T-helper 22 cell (primary cell): ENCODE results near the gene MOK.

Experiments used
- DNase-seq: peaks from one replicate; pipeline ENCODE4 v3.0.0-alpha.2; 2020; ENCODE audit warnings: low read depth

Gene MOK

DNA sequence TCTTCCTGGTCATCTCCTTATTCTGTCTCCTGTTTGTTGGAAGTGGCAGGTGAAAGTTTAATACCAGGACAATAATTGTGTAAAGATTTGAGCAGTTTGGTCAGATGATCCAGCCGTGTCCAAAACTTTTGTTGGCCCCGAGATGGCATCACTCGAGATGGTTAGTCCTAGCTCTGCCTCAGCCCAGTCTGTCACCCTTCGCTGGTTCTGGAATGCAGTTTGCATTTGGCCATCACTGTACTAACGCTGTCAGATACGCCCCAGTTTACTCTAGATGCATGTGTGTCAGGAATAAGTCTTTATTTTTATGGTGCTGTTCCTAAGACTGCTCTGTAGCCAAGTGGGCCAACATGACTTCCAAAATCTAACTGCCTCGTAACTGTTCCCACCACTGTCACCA, 79.6 kb downstream of the MOK start:
- DNase-seq = no peak

- no peak for DNase-seq
Observed at GRCh38 chr14:102223682-102224081, 81.3 kb downstream of the MOK start.

DNA sequence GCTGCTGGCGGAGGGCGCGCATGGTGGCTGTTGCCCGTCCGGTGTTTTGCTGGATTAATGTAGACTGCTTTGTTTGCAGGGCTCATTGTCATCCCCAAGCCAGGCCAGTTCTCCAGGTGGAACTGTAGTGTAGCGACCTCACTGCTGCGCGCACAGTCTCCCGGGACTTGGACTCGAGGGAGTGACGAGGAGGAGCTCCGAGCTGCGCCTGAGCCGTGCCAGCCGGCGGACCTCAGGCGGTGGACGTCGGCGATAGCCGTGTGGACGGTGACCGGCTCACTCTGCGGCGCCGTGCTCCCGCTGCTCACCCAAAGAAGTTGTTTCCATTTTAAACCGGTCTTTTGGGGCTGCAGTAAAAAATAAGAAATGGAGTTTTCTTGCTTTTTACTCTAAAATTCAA, 82.2 kb downstream of the MOK start:
- no peak for DNase-seq

DNA sequence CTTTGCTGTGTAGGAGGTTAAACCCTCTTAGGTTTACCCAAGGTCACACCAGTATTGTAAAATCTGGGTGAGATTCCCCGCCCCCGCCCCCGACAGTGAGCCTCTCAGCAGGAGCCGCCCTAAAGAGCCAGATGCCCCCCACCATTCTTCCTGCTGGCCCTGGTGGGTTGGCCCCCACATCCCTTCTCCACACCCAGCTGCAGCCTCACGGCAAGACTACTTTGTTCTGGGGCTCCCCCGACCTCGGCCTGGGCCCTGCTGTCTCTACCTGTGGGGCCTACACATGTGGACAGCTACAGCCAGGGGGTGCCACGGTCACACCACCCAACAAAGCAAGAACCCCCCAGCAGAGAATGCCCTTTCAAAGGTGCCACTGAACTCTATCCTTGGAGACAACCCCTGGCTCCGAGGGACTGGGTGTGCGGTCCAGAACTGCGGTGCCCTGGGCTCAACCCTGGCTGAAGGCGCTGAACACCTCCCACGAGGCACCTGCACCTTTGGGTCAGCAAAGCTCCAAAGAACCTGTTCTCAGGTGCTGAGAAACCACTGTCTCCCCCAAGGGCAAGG, 82.9 kb downstream of the MOK start:
- no peak for DNase-seq

GRCh38 chr14:102221026-102221425, 83.9 kb downstream of the MOK start:
- DNase-seq = no peak

- no peak for DNase-seq
Observed at GRCh38 chr14:102220031-102220430, 84.9 kb downstream of the MOK start.

- no peak for DNase-seq
Observed at GRCh38 chr14:102219316-102219715, 85.6 kb downstream of the MOK start.

GRCh38 chr14:102218688-102219087, 86.3 kb downstream of the MOK start:
- no peak for DNase-seq

GRCh38 chr14:102217987-102218421, 87.0 kb downstream of the MOK start:
- no peak for DNase-seq

GRCh38 chr14:102217399-102217798, 87.6 kb downstream of the MOK start:
- no peak for DNase-seq

DNA sequence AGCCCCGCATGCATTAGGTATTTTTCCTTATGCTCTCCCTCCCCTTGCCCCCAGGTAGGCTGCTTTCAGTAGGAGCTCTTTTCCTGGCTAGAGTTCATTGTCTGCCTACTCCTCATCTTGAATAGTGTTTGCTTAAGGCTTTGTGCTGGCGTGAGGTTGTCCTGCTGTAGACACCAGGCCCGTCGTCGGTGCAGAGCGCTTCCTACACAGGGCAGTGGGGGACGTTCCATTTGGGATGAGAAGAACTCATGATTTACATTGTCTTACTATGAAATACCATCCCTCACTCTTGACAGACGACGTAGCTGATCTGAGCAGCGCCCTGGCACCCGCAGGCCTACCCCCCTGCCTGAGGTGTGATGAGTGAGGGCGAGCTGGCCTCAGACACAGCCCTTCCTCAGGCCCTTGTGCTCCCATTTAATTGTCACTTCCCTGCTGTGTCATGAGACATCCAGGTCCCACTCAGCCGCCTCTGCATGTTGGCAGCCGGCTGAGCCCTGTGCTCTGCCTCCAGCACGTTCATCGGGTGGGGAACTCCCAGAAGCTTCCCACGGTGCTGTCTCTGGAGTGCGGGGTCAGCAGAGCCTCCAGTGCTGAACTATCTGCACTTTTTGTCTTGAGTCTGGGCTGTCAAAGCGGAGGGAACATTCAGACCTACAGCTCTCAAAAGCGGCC, 89.3 kb downstream of the MOK start:
- DNase-seq = no peak

GRCh38 chr14:102215071-102215470, 89.9 kb downstream of the MOK start:
- no peak for DNase-seq

DNA sequence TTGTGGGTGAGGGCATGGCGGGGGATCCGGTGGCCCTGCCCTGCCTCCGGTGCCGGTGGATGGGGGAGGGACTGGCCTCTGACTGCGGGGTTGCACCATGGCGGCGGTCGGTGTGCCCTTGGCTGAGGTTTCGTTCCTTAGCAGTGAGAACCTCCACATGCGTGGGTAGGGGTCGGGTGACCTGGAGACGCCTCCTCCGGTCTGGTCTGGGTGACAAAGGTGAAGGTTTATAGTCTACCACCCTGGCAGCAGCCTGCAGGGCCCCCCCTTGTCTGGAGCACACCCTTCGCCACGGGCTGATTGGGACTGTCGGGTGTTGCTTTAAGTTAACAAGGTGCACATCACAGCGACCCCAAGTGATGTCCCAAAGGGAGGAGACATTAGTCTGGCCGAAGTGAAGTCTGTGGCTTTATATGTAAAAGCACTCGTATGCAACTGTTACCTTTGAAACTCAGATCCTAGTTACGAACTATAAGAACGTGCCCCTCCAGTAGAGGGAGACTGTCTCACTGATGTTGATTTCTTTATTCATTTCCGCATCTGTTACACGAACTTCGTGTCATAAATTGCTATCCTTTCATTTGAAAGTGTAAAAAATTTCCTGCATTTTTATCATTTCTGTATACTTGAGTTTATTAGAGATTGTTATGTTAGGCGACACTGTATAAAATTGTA, 90.8 kb downstream of the MOK start:
- no peak for DNase-seq

- DNase-seq = no peak
Observed at GRCh38 chr14:102213470-102213869, 91.5 kb downstream of the MOK start.

DNA sequence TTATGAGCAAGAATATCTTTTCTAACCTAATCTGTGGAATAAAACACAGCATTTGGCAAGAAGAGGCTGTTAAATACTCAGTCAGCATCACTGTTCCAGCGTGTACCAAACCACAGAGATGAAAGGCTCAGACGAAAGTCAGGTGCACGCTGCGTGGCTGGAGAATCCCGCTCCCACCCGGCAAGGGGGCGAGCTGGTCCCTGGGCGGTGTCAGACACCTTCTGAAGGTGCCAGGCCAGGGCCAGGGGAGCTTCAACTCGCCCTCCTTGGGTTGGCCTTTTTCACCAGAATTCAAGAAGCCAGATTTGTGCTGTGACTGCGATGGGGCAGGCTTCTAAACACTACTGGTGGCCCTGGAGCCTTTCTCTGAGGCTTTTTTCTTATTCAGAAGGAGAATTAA, 92.1 kb downstream of the MOK start:
- no peak for DNase-seq

GRCh38 chr14:102212356-102212755, 92.6 kb downstream of the MOK start:
- DNase-seq = no peak

DNA sequence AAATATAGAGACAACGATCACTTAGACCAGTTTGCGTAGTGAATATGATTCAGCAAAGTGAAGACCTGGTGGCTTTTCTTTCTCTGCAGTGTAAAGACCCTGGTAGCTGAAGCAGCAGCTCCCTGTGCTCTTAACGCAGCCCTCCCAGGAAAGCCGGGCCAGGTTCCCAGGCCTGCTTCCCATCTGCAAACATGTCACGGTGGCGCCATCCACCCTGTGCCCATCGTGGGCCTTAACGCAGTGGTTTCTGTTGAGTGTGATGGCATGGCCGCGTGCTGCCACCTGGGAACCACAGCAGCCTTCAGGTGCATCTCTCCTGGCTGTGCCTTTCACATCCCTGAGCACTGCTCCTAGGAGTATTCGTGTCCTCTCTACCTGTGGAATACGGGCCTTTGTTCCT, 93.7 kb downstream of the MOK start:
- no peak for DNase-seq

- no peak for DNase-seq
Observed at GRCh38 chr14:102210421-102211042, 94.4 kb downstream of the MOK start.

DNA sequence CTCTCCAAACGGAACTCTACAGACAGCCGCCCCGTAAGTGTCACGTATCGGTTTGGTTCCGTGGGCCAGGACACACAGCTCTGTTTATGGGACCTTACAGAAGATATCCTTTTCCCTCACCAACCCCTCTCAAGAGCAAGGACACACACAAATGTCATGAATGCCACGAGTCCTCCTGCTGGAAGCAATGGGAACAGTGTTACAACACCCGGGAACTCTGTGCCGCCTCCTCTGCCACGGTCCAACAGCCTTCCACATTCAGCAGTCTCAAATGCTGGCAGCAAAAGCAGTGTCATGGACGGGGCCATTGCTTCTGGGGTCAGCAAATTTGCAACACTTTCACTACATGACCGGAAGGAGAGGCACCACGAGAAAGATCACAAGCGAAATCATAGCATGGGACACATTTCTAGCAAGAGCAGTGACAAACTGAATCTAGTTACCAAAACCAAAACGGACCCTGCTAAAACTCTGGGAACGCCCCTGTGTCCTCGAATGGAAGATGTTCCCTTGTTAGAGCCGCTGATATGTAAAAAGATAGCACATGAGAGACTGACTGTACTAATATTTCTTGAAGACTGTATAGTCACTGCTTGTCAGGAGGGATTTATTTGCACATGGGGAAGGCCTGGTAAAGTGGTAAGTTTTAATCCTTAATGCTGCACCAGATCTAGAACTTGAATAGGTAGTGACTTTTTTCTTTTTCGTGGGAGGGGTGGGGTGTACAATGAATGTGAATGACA, 95.6 kb downstream of the MOK start:
- no peak for DNase-seq

DNA sequence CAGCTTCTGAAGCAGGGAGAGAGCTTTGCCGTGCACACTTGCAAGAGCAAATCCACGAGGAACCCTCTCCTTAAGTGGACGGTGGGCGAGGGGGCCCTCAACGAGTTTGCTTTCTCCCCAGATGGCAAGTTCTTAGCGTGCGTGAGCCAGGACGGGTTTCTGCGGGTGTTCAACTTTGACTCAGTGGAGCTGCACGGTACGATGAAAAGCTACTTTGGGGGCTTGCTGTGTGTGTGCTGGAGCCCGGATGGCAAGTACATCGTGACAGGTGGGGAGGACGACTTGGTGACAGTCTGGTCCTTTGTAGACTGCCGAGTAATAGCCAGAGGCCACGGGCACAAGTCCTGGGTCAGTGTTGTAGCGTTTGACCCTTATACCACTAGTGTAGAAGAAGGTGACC, 96.2 kb downstream of the MOK start:
- no peak for DNase-seq

DNA sequence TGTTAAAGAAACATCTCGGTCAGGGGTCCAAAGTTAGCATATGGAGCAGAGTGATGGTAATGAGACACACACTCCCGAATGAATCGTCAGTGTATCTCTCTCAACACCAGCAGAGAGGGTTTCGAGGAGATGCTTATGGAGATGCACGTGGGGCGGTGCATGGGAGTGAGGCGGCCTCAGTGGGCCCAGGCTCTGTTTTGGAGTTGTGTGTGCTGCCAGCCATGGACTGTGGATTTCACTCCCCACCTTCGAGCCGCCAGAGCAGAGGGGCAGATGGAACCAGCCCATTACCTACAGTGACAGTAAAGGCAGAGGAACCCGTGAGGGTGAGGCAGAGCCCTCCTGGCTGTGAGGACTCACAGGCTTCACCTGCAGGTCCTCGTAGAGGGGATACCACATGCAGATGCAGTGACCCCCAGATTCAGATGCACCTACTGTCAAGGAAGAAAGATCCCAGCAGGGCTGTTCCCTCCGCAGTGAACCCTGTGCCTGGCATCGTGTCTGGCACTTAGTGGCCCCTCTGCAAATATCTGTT, 97.1 kb downstream of the MOK start:
- no peak for DNase-seq

- DNase-seq = no peak
Observed at GRCh38 chr14:102206918-102207317, 98.0 kb downstream of the MOK start.
